Mesendoderm (in vitro differentiated cells): ENCODE results near the gene LYSMD1.

Source experiments
- DNase-seq: peaks from one replicate; pipeline ENCODE4 v3.0.0; 2013
- H2AK5ac ChIP-seq: 2 replicates; pipeline ENCODE4 v1.6.1; 2013; ENCODE audit warnings: low read length, inconsistent platforms
- H2BK120ac ChIP-seq: 2 replicates; pipeline ENCODE4 v1.6.1; 2013; ENCODE audit warnings: low read depth, mild to moderate bottlenecking, low read length, moderate library complexity, mixed read lengths
- H2BK15ac ChIP-seq: replicated peaks from 2 replicates; pipeline ENCODE4 v1.6.1; 2013; ENCODE audit warnings: low read depth, mild to moderate bottlenecking, moderate library complexity
- H2BK5ac ChIP-seq: 2 replicates; pipeline ENCODE4 v1.6.1; 2013; ENCODE audit warnings: low read length, inconsistent platforms
- H3K18ac ChIP-seq: 2 replicates; pipeline ENCODE4 v1.6.1; 2013; ENCODE audit warnings: mild to moderate bottlenecking, low read length, mixed read lengths
- H3K23ac ChIP-seq: one replicate; pipeline ENCODE4 v1.6.1; 2013; ENCODE audit warnings: low read length
- H3K27ac ChIP-seq: 2 replicates; pipeline ENCODE4 v1.5.1; 2013; ENCODE audit warnings: low read depth, mild to moderate bottlenecking, inconsistent platforms, low read length, moderate library complexity
- H3K27me3 ChIP-seq: 2 replicates; pipeline ENCODE4 v1.6.1; 2013; ENCODE audit warnings: low read length, control low read depth, mild to moderate bottlenecking, inconsistent platforms; ENCODE audit not compliant: insufficient read depth, poor library complexity
- H3K36me3 ChIP-seq: 2 replicates; pipeline ENCODE4 v1.6.1; 2013; ENCODE audit warnings: low read length, inconsistent platforms; ENCODE audit not compliant: control insufficient read depth, insufficient read depth
- H3K4ac ChIP-seq: one replicate; pipeline ENCODE4 v1.6.1; 2013; ENCODE audit warnings: low read depth, mild to moderate bottlenecking, low read length, moderate library complexity
- H3K4me1 ChIP-seq: 2 replicates; pipeline ENCODE4 v1.6.1; 2013; ENCODE audit warnings: low read depth, low read length, inconsistent platforms; ENCODE audit not compliant: control insufficient read depth
- H3K4me2 ChIP-seq: 2 replicates; pipeline ENCODE4 v1.6.1; 2013; ENCODE audit warnings: low read length
- H3K4me3 ChIP-seq: 2 replicates; pipeline ENCODE4 v1.5.1; 2013; ENCODE audit warnings: mild to moderate bottlenecking, low read length
- H3K56ac ChIP-seq: one replicate; pipeline ENCODE4 v1.6.1; 2013; ENCODE audit warnings: low read length
- H3K79me1 ChIP-seq: 2 replicates; pipeline ENCODE4 v1.6.1; 2013; ENCODE audit warnings: low read length, inconsistent platforms
- H3K79me2 ChIP-seq: 2 replicates; pipeline ENCODE4 v1.6.1; 2013; ENCODE audit warnings: mild to moderate bottlenecking, low read length; ENCODE audit not compliant: control insufficient read depth, insufficient read depth
- H3K9ac ChIP-seq: 2 replicates; pipeline ENCODE4 v1.6.1; 2013; ENCODE audit warnings: low read length, inconsistent platforms
- H4K5ac ChIP-seq: one replicate; pipeline ENCODE4 v1.6.1; 2013; ENCODE audit warnings: low read length
- H4K8ac ChIP-seq: one replicate; pipeline ENCODE4 v1.6.1; 2013; ENCODE audit warnings: low read depth, mild to moderate bottlenecking, control low read depth, low read length, moderate library complexity
- WGBS: extraction: QIAGEN DNeasy Blood & Tissue Kit; methylation state at CpG from one replicate; pipeline ENCODE4 v1.1.7; 2013; ENCODE audit warnings: low lambda C conversion rate, missing lambda C conversion rate; ENCODE audit not compliant: insufficient coverage; ENCODE audit errors: extremely low coverage; 5-methylcytosine and 5-hydroxymethylcytosine counted together

The LYSMD1 gene

DNA sequence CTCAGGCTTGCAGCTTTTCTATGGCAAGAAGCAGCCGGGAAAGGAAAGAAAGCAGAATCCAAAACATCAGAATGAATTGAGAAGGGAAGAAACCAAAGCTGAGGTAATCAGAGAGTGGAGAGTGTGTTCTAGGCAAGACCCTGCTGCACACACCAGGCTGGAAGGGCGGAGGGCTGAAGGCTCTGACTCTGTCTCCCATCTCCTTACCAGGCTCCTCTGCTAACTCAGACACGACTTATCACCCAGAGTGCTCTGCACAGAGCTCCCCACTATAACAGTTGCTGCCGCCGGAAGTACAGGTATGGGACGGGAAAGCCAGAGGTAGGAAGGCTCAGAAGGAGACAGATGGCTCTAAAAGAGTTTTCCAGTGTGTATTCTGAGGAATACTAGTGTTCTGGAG is 1.4 kb upstream of the LYSMD1 start:
- no peak overlapping the region for H3K27ac ChIP-seq
- DNase-seq = no peak
- H2BK15ac ChIP-seq = no peak overlapping the region
- no peak overlapping the region for H3K18ac ChIP-seq
- no peak overlapping the region for H4K8ac ChIP-seq
- WGBS = no CpG with 5 or more reads among the region's 6 CpGs
- H3K23ac ChIP-seq = no peak overlapping the region
- peak overlapping the region; percentile 75 for H3K9ac ChIP-seq
- no peak overlapping the region for H3K4me2 ChIP-seq
- H3K4ac ChIP-seq = no peak overlapping the region
- no peak overlapping the region for H4K5ac ChIP-seq
- no peak overlapping the region for H3K4me3 ChIP-seq
- no peaks in the 10 kb centered on the region for H3K27me3 ChIP-seq
- H2AK5ac ChIP-seq = no peak overlapping the region
- H3K4me1 ChIP-seq = no peaks in the 10 kb centered on the region
- no peak overlapping the region for H2BK5ac ChIP-seq
- H3K56ac ChIP-seq = peak overlapping the region; percentile 79
- H3K79me1 ChIP-seq = no peaks in the 10 kb centered on the region
- H2BK120ac ChIP-seq = no peak overlapping the region
- no peaks in the 10 kb centered on the region for H3K36me3 ChIP-seq
- no peaks in the 10 kb centered on the region for H3K79me2 ChIP-seq

DNA sequence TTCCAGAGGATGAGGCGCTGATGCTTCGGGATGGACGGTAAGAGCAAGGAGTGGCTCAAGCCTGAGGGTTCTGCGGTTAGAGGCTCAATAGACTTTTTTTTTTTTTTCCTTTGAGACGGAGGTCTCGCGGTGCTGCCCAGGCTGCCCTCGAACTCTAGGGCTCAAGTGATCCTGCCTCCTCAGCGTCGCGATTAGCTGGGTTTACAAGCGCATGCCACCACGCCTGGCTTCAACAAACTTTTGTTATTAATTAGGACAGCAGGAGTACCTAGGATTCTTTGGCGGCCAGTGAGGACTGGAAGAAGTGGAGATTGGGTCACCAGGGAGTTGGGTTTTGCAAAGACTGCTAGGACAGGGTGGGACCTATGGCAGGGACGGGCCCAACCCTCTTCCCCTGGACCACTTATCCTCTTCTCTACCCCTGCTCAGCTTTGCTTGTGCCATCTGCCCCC is 829 bp upstream of the LYSMD1 start:
- Histone ChIP-seq H3K27ac (no peak overlapping the region), H3K36me3 (no peaks in the 10 kb centered on the region), H2BK5ac (no peak overlapping the region), H3K18ac (peak overlapping the region; percentile 60), H3K9ac (peak overlapping the region; percentile 75), H3K4me2 (peak overlapping the region; percentile 58), H4K5ac (no peak overlapping the region), H4K8ac (no peak overlapping the region), H3K4ac (peak overlapping the region; percentile 94), H2BK120ac (no peak overlapping the region), H3K27me3 (no peaks in the 10 kb centered on the region), H3K79me1 (no peaks in the 10 kb centered on the region), H3K56ac (peak overlapping the region; percentile 79), H3K4me3 (peak overlapping the region; percentile 53), H3K4me1 (no peaks in the 10 kb centered on the region), H3K23ac (no peak overlapping the region), H2AK5ac (no peak overlapping the region), H2BK15ac (no peak overlapping the region), H3K79me2 (no peaks in the 10 kb centered on the region)
- peak; percentile 71 for DNase-seq
- WGBS = no CpG with 5 or more reads among the region's 15 CpGs

DNA sequence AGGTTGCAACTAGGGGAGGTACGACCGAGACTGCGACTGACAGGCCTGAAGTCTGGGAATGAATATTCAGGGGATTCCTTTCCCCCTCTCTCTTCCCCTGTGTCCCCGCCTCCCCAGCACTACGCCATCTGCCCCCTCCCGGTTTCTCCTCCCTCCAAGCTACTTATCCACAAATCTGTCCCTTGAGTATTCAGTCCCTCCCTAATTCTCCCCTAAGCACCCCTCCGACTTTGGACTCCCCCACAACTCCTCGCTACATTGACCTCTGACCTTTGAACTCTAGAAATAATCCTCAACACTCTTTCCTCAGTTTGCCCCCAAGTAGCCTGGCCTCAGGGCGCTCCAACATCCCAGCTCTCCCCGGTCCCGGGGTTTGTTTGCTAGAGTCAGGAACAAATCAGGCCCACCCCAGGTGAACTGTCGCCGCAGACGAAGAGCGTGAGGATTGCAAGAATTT is 393 bp downstream of the LYSMD1 start:
- no peak overlapping the region for H4K5ac ChIP-seq
- H3K9ac ChIP-seq = peak overlapping the region; percentile 72
- H3K27me3 ChIP-seq = no peaks in the 10 kb centered on the region
- no peak overlapping the region for H2AK5ac ChIP-seq
- peak; percentile 89 for DNase-seq
- H3K23ac ChIP-seq = no peak overlapping the region
- no peak overlapping the region for H2BK5ac ChIP-seq
- H3K36me3 ChIP-seq = no peaks in the 10 kb centered on the region
- H3K4me2 ChIP-seq = peak overlapping the region; percentile 41
- H3K27ac ChIP-seq = peak overlapping the region; percentile 39
- peak overlapping the region; percentile 10 for H3K4ac ChIP-seq
- H3K56ac ChIP-seq = peak overlapping the region; percentile 83
- WGBS = no CpG with 5 or more reads among the region's 15 CpGs
- H3K4me3 ChIP-seq = peak overlapping the region; percentile 42
- no peaks in the 10 kb centered on the region for H3K79me1 ChIP-seq
- H2BK15ac ChIP-seq = no peak overlapping the region
- H2BK120ac ChIP-seq = no peak overlapping the region
- H3K79me2 ChIP-seq = no peaks in the 10 kb centered on the region
- peak overlapping the region; percentile 81 for H3K18ac ChIP-seq
- peak overlapping the region; percentile 44 for H4K8ac ChIP-seq
- H3K4me1 ChIP-seq = no peaks in the 10 kb centered on the region

DNA sequence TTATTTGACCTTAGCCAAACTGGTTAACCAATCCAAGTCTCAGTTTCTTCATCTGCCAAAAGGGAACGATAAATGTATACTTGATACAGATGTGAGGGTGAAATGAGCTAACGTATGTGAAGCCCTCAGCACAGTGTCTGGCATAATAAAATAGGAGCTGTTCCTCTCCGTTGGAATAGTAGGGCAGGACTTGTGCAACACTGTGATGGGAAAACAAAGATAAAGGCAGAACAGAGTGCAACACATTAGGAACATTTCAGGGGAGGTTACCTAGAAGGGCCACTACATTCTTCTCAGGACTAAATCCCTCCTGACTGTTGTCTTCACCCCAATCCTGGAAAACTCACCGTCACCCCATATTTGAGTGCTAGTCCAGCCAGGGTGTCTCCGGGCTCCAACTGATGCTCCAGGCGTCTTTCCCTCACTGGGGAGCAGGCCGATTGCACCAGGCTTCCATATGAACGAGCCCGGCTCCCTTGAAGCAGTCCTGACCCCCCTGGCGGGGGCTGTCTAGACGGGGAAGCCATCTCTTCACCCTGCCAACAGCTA is 896 bp downstream of the LYSMD1 start:
- Histone ChIP-seq H3K18ac (no peak overlapping the region), H3K79me2 (no peaks in the 10 kb centered on the region), H2BK15ac (no peak overlapping the region), H3K36me3 (no peaks in the 10 kb centered on the region), H3K27me3 (no peaks in the 10 kb centered on the region), H4K8ac (no peak overlapping the region), H4K5ac (no peak overlapping the region), H2BK5ac (no peak overlapping the region), H3K4me3 (no peak overlapping the region), H3K23ac (no peak overlapping the region), H3K9ac (peak overlapping the region; percentile 72), H3K4me2 (peak overlapping the region; percentile 5), H3K4me1 (no peaks in the 10 kb centered on the region), H3K4ac (no peak overlapping the region), H2AK5ac (no peak overlapping the region), H3K27ac (no peak overlapping the region), H2BK120ac (no peak overlapping the region), H3K79me1 (no peaks in the 10 kb centered on the region), H3K56ac (peak overlapping the region; percentile 83)
- WGBS = no CpG with 5 or more reads among the region's 11 CpGs
- DNase-seq = no peak

DNA sequence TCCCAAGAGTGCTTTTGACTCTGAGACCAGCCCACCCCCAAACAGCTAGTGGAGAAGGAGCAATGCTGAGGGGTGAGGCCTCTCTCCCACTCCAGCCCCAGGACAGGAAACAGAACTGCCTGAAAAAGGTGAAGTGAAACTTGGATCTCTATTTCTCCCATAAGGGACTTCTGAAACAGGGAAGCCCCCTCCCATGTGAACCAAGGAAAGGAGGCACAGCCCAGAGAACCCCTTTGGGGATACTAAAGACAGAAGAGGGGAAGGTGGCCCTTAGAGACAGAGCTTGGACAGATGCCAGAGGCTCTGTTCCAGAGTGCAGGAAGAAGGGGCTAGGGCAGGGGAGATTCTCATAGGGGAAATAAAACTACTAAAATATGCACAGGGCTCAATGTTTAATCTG is 6.3 kb downstream of the LYSMD1 start:
- H3K27me3 ChIP-seq = no peaks in the 10 kb centered on the region
- no peak overlapping the region for H4K5ac ChIP-seq
- H2BK5ac ChIP-seq = no peak overlapping the region
- H3K56ac ChIP-seq = no peak overlapping the region
- no peak overlapping the region for H3K18ac ChIP-seq
- H3K9ac ChIP-seq = no peak overlapping the region
- no peaks in the 10 kb centered on the region for H3K79me1 ChIP-seq
- no peak for DNase-seq
- no peak overlapping the region for H2BK15ac ChIP-seq
- no peak overlapping the region for H4K8ac ChIP-seq
- H3K4me1 ChIP-seq = no peaks in the 10 kb centered on the region
- H3K36me3 ChIP-seq = no peaks in the 10 kb centered on the region
- H3K4ac ChIP-seq = no peak overlapping the region
- no peak overlapping the region for H3K4me3 ChIP-seq
- no peaks in the 10 kb centered on the region for H3K79me2 ChIP-seq
- H2AK5ac ChIP-seq = no peak overlapping the region
- H3K23ac ChIP-seq = no peak overlapping the region
- no peak overlapping the region for H3K4me2 ChIP-seq
- no peak overlapping the region for H2BK120ac ChIP-seq
- H3K27ac ChIP-seq = no peak overlapping the region

DNA sequence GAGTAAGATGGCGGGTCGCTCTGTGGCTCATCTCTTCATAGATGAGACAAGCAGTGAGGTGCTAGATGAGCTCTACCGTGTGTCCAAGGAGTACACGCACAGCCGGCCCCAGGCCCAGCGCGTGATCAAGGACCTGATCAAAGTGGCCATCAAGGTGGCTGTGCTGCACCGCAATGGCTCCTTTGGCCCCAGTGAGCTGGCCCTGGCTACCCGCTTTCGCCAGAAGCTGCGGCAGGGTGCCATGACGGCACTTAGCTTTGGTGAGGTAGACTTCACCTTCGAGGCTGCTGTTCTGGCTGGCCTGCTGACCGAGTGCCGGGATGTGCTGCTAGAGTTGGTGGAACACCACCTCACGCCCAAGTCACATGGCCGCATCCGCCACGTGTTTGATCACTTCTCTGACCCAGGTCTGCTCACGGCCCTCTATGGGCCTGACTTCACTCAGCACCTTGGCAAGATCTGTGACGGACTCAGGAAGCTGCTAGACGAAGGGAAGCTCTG is 6.9 kb downstream of the LYSMD1 start:
- H3K9ac ChIP-seq = no peak overlapping the region
- H3K79me1 ChIP-seq = no peaks in the 10 kb centered on the region
- H3K4me1 ChIP-seq = no peaks in the 10 kb centered on the region
- H3K4ac ChIP-seq = no peak overlapping the region
- H2BK5ac ChIP-seq = no peak overlapping the region
- H4K8ac ChIP-seq = no peak overlapping the region
- H3K36me3 ChIP-seq = no peaks in the 10 kb centered on the region
- H2BK120ac ChIP-seq = no peak overlapping the region
- H3K4me3 ChIP-seq = no peak overlapping the region
- no peak overlapping the region for H3K23ac ChIP-seq
- H3K27me3 ChIP-seq = no peaks in the 10 kb centered on the region
- DNase-seq = peak; percentile 57
- WGBS = no CpG with 5 or more reads among the region's 22 CpGs
- H3K27ac ChIP-seq = no peak overlapping the region
- no peaks in the 10 kb centered on the region for H3K79me2 ChIP-seq
- H4K5ac ChIP-seq = no peak overlapping the region
- no peak overlapping the region for H3K18ac ChIP-seq
- no peak overlapping the region for H2AK5ac ChIP-seq
- H3K56ac ChIP-seq = no peak overlapping the region
- H3K4me2 ChIP-seq = no peak overlapping the region
- H2BK15ac ChIP-seq = no peak overlapping the region
